DND-41 (cell line): ENCODE data around the gene CCBE1.

Source experiments
- ATAC-seq: fragments of 200-7000 bp; cut with Tn5 transposase; 3 replicates; pipeline ENCODE4 v1.9.1; 2021; ENCODE audit warnings: low read depth; ENCODE audit not compliant: insufficient read depth
- DNase-seq: peaks from one replicate; pipeline ENCODE4 v3.0.0-alpha.2; 2020
- H2AFZ ChIP-seq: 2 replicates; pipeline ENCODE4 v1.6.0; 2012; ENCODE audit warnings: low read depth, low read length
- H3K27ac ChIP-seq: 2 replicates; pipeline ENCODE4 v1.5.1; 2012; ENCODE audit warnings: low read length, inconsistent platforms
- H3K27me3 ChIP-seq: fragments of 200-600 bp; sonication (generic); 2 replicates; pipeline ENCODE4 v1.6.0; 2012; ENCODE audit warnings: low read length, mild to moderate bottlenecking, inconsistent platforms; ENCODE audit not compliant: insufficient read depth, poor library complexity
- H3K36me3 ChIP-seq: 2 replicates; pipeline ENCODE4 v1.5.1; 2012; ENCODE audit warnings: low read length, inconsistent platforms; ENCODE audit not compliant: insufficient read depth
- H3K4me1 ChIP-seq: 2 replicates; pipeline ENCODE4 v1.5.1; 2012; ENCODE audit warnings: mild to moderate bottlenecking, low read length; ENCODE audit not compliant: insufficient read depth
- H3K4me2 ChIP-seq: 2 replicates; pipeline ENCODE4 v1.6.0; 2012; ENCODE audit warnings: mild to moderate bottlenecking, moderate library complexity, low read length, inconsistent platforms; ENCODE audit not compliant: insufficient read depth
- H3K4me3 ChIP-seq, 2 experiments: fragments of 200-600 bp in 1 of 2; shearing (Covaris generic) in 1 of 2; 2 replicates each; pipeline ENCODE4 v1.5.1; 2012 to 2016; ENCODE audit warnings: inconsistent platforms in 2 of 2, low read length in 2 of 2, mild to moderate bottlenecking in 2 of 2, low read depth in 1 of 2, moderate library complexity in 1 of 2
- H3K79me2 ChIP-seq: 2 replicates; pipeline ENCODE4 v1.6.0; 2012; ENCODE audit warnings: low read length, inconsistent platforms; ENCODE audit not compliant: insufficient read depth
- H3K9ac ChIP-seq: 2 replicates; pipeline ENCODE4 v1.6.0; 2012; ENCODE audit warnings: low read depth, mild to moderate bottlenecking, inconsistent platforms, low read length, moderate library complexity
- H3K9me3 ChIP-seq: 2 replicates; pipeline ENCODE4 v1.5.1; 2012; ENCODE audit warnings: low read length, moderate library complexity, mild to moderate bottlenecking, inconsistent platforms; ENCODE audit not compliant: insufficient read depth, severe bottlenecking
- H4K20me1 ChIP-seq: 2 replicates; pipeline ENCODE4 v1.6.0; 2012; ENCODE audit warnings: low read length; ENCODE audit not compliant: insufficient read depth
- EZH2 ChIP-seq: IDR thresholded peaks from 3 replicates; pipeline ENCODE4 v1.6.1; 2012; ENCODE audit warnings: borderline replicate concordance, low read depth, mild to moderate bottlenecking, moderate library complexity, low read length, inconsistent platforms; ENCODE audit not compliant: severe bottlenecking
- TF ChIP-seq, protein P1 (sequence below): IDR thresholded peaks from 2 replicates; pipeline ENCODE4 v1.5.1; 2012; ENCODE audit warnings: borderline replicate concordance, low read length, moderate library complexity, mild to moderate bottlenecking; ENCODE audit not compliant: poor library complexity, severe bottlenecking; ENCODE audit errors: extremely low read depth

CCBE1 gene

GRCh38 chr18:59420244-59420643 lies 277.0 kb downstream of the CCBE1 start:
- no peaks in the 10 kb centered on the region for H4K20me1 ChIP-seq
- no peak for DNase-seq
- H3K36me3 ChIP-seq, result no peaks in the 10 kb centered on the region
- H3K4me2 ChIP-seq, result no peak overlapping the region
- peaks cover 4% of the 10 kb centered on the region for H3K27me3 ChIP-seq
- no peak for TF ChIP-seq EZH2
- TF ChIP-seq, protein P1, sequence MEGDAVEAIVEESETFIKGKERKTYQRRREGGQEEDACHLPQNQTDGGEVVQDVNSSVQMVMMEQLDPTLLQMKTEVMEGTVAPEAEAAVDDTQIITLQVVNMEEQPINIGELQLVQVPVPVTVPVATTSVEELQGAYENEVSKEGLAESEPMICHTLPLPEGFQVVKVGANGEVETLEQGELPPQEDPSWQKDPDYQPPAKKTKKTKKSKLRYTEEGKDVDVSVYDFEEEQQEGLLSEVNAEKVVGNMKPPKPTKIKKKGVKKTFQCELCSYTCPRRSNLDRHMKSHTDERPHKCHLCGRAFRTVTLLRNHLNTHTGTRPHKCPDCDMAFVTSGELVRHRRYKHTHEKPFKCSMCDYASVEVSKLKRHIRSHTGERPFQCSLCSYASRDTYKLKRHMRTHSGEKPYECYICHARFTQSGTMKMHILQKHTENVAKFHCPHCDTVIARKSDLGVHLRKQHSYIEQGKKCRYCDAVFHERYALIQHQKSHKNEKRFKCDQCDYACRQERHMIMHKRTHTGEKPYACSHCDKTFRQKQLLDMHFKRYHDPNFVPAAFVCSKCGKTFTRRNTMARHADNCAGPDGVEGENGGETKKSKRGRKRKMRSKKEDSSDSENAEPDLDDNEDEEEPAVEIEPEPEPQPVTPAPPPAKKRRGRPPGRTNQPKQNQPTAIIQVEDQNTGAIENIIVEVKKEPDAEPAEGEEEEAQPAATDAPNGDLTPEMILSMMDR, result no peak
- no peaks in the 10 kb centered on the region for H3K4me1 ChIP-seq
- H3K79me2 ChIP-seq, result no peaks in the 10 kb centered on the region
- no peak overlapping the region for H2AFZ ChIP-seq
- no peak overlapping the region for H3K9ac ChIP-seq
- H3K9me3 ChIP-seq, result no peaks in the 10 kb centered on the region
- ATAC-seq, result no peak
- H3K4me3 ChIP-seq, result no peak overlapping the region
- H3K27ac ChIP-seq, result no peak overlapping the region

GRCh38 chr18:59419386-59419785 lies 277.8 kb downstream of the CCBE1 start:
- TF ChIP-seq EZH2, result no peak
- TF ChIP-seq, protein P1, result no peak
- no peak overlapping the region for H3K4me2 ChIP-seq
- H3K4me1 ChIP-seq, result no peaks in the 10 kb centered on the region
- H3K36me3 ChIP-seq, result no peaks in the 10 kb centered on the region
- H2AFZ ChIP-seq, result no peak overlapping the region
- ATAC-seq (no peak), DNase-seq (no peak)
- peaks cover 4% of the 10 kb centered on the region for H3K27me3 ChIP-seq
- no peaks in the 10 kb centered on the region for H4K20me1 ChIP-seq
- H3K79me2 ChIP-seq, result no peaks in the 10 kb centered on the region
- no peak overlapping the region for H3K4me3 ChIP-seq
- H3K9me3 ChIP-seq, result no peaks in the 10 kb centered on the region
- H3K27ac ChIP-seq, result no peak overlapping the region
- H3K9ac ChIP-seq, result no peak overlapping the region

DNA sequence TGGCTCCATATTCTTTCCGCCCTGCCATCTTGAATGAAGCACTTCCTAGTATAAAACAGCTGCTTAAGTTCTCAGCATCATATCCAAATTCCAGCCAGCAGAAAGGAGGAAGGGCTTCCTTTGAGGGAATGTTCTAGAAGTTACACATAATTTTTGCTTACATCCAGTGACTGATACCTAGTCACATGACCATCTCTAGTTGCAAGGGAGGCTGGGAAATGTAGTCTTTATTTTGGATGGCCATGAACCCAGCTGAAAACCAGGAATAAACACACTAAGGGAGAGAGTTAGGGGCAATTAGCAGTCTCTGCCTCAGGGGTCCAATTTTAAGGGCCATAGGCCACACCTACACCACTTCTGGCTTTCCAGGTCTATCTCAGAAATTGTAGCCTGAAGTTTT lies 280.4 kb downstream of the CCBE1 start:
- H3K36me3 ChIP-seq, result no peaks in the 10 kb centered on the region
- no peaks in the 10 kb centered on the region for H3K4me1 ChIP-seq
- ATAC-seq (no peak), DNase-seq (no peak)
- no peak overlapping the region for H3K4me2 ChIP-seq
- no peak overlapping the region for H3K9ac ChIP-seq
- no peaks in the 10 kb centered on the region for H3K9me3 ChIP-seq
- peaks cover 4% of the 10 kb centered on the region for H3K27me3 ChIP-seq
- H3K27ac ChIP-seq, result no peak overlapping the region
- H3K4me3 ChIP-seq, result no peak overlapping the region
- no peaks in the 10 kb centered on the region for H3K79me2 ChIP-seq
- TF ChIP-seq, protein P1, result no peak
- no peak for TF ChIP-seq EZH2
- H4K20me1 ChIP-seq, result no peaks in the 10 kb centered on the region
- H2AFZ ChIP-seq, result no peak overlapping the region

DNA sequence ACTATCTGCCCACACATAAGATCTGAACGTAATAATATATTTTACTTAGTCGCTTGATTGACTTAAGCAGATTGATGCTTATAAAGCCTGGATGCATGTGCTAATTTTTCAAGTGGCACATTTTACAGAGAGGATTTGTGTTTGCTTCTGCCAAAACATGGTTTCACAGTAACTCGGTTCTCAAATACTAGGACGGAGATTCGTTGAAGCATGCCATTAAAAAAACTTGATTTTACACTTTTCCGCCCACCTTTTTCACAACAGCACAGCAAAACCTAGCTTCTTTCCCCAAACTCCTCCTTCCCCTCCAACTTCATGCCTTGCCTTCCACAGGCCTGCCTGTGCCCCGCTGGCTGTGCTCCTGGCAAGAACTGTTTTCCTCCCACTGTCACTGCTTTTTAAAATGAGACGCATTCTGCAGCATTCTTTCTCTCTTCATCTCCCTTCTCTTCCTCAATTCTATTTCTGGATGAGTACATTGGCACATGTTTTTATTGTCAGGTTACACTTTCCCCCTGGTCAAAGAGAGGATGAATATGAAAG lies 283.0 kb downstream of the CCBE1 start:
- H3K79me2 ChIP-seq, result no peaks in the 10 kb centered on the region
- DNase-seq (no peak), ATAC-seq (no peak)
- H3K4me3 ChIP-seq, result no peak overlapping the region
- no peak overlapping the region for H3K9ac ChIP-seq
- no peak overlapping the region for H3K4me2 ChIP-seq
- no peaks in the 10 kb centered on the region for H4K20me1 ChIP-seq
- H3K36me3 ChIP-seq, result no peaks in the 10 kb centered on the region
- no peaks in the 10 kb centered on the region for H3K4me1 ChIP-seq
- no peak overlapping the region for H3K27ac ChIP-seq
- no peaks in the 10 kb centered on the region for H3K27me3 ChIP-seq
- no peak for TF ChIP-seq EZH2
- TF ChIP-seq, protein P1, result no peak
- H3K9me3 ChIP-seq, result no peaks in the 10 kb centered on the region
- H2AFZ ChIP-seq, result no peak overlapping the region
